Pulmonary artery endothelial cell (primary cell): ENCODE data around the gene ANKS6. TPM values are rescaled to one million over a fixed set of nuclear protein-coding genes. Genes with fewer than 3 reads are reported as not detected.
A peak's percentile ranks its signal among the peaks of the same experiment; 100 is the strongest.

Source experiments
- DNase-seq: peaks from one replicate; pipeline ENCODE4 v3.0.0-alpha.2; 2011; ENCODE audit warnings: low read depth, low spot score
- total RNA-seq: library from RNA; depleted of rRNA; stranded (reverse); fragments of >200 nt; gene quantifications from 2 replicates; pipeline ENCODE4 v1.2.3, GENCODE V29; 2014

The ANKS6 gene
- total RNA-seq, 1 donor from 2014 or later, result 13.5 TPM

- DNase-seq, result no peak
Observed at GRCh38 chr9:98738741-98739140, 57.6 kb downstream of the ANKS6 start.

- no peak for DNase-seq
Observed at GRCh38 chr9:98736226-98736625, 60.1 kb downstream of the ANKS6 start.

DNA sequence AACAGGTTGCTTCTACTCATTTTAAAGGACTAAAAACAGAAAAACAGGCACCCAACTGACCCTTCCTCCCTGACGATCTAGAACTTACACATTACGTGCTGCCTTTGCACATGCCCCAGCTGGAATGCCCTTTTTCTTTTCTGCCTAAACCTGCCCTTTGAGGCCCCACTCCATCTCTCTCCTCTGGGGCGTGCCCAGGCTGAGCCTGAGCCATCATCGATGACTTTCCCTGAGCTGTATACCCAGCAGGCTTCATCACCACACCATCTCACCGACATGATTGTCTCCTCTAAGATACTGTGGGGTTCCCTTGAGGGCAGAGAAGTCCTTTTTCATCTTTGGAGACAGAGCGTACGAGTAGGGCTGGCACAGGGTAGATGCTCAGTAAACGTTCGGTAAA, 63.6 kb downstream of the ANKS6 start:
- no peak for DNase-seq

DNA sequence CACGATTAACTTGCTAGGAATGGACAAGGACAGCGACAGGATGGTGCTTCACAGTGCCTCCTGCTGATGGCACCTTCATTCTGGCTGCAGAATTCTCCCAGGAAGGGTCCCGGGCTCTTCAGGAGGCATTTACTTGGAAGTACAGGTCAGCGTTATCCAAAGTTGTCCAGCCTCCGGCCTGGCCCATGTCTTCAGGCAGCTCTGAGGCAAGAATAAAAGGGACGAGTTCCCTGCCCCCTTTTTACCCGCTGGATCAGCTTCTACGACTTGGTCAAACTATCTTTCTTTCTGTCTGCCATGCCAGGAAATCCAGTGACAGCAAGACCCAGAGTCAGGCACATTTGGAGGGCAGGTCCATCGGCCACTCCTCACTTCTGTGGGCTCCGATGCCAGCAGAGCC, 64.3 kb downstream of the ANKS6 start:
- no peak for DNase-seq

DNA sequence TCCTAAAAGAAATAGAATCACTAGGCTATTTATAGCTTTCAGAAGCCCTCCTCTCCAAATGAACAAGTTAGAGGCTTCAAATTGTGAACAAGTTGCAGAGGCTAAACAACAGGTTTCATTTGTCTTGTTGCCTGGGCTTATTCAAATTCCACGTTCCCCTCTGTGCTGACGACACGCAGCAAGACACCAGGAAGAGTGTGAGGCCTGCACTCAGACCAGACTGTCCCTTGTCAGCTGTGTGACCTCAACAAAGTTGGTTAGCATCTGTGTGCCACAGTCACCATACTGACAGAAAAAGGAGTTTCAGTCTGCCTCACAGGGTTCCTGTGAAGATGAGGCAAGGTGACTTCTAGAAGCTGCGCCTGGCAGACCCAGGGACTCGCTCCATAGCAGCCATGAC, 65.5 kb downstream of the ANKS6 start:
- DNase-seq, result no peak

GRCh38 chr9:98728500-98728899, 67.9 kb downstream of the ANKS6 start:
- DNase-seq, result no peak

- no peak for DNase-seq
Observed at GRCh38 chr9:98727428-98727827, 68.9 kb downstream of the ANKS6 start.

GRCh38 chr9:98726735-98727134, 69.6 kb downstream of the ANKS6 start:
- DNase-seq, result no peak

DNA sequence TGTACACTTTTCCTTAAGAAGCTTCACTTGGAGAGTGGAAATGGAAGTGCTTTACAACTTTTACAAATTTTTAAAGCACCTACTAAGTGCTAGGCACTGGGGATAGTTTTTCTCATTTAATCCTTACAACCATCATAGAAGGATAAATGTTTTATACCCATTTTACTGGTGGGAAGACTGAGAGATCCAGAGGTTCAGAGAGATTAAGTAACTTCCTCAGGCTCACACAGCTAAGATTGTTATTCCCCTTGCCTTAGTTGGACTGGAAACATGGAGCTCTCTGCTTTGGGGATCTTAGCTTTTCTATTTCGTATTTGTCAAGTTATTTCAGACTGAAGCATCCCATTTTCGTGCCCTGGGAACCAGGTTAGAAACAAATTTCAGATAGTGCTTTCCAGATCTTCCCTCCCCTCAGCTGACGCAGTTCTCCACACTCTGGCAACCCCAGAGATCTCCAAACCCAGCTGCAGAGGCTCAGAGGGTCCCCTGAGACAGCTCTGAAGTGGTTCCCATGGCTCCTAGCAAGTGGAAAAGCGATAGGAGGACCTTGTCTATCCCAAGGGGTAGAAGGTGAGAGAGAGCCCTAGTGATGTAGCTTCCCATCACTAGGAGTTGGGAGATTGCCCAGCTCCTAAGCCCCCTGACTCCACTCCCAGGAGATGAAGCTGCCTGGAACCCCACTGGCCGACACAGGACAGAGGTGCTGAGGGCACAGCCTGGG, 71.4 kb downstream of the ANKS6 start:
- no peak for DNase-seq

- no peak for DNase-seq
Observed at GRCh38 chr9:98721643-98722042, 74.7 kb downstream of the ANKS6 start.

- no peak for DNase-seq
Observed at GRCh38 chr9:98720402-98720801, 76.0 kb downstream of the ANKS6 start.

DNA sequence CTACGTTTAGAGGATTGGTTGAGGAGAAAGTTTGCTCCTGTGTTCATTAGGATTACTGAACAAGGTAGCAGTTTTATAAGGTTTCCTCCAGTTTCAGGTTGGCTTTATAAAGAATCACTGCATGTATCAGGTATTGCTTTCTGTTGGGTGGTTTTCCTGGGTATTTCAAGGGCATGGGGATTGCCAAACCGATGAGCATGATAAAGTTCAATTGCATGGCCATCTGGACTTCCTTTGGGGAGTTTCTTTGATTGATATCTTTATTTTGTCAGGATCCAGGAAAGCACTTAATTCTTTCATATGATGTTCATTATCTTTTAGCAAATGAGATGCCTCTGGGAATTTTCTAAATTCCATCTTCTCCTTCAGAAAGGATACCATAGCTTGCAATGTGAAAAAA, 77.3 kb downstream of the ANKS6 start:
- DNase-seq, result no peak

GRCh38 chr9:98714833-98715232, 81.5 kb downstream of the ANKS6 start:
- DNase-seq, result no peak

DNA sequence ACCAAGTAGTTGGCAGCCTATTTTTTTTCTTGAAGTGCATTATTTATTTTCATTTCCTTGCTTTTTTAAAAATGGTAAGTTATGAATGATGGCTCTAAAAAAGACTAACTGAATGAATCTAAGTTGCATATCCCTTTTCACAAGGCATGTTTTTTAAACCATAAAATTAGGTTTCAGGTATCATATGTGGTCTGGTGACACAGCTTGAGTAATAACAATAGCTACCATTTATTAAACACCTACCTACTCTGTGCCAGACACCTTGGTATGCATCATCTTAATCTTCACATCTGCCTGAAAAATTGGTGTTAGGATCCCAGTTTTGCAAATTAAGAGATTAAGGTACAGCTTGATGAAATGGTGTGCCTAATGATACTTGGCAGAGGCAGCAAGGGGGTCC, 83.4 kb downstream of the ANKS6 start:
- no peak for DNase-seq

- DNase-seq, result no peak
Observed at GRCh38 chr9:98709968-98710965, 86.1 kb downstream of the ANKS6 start.

DNA sequence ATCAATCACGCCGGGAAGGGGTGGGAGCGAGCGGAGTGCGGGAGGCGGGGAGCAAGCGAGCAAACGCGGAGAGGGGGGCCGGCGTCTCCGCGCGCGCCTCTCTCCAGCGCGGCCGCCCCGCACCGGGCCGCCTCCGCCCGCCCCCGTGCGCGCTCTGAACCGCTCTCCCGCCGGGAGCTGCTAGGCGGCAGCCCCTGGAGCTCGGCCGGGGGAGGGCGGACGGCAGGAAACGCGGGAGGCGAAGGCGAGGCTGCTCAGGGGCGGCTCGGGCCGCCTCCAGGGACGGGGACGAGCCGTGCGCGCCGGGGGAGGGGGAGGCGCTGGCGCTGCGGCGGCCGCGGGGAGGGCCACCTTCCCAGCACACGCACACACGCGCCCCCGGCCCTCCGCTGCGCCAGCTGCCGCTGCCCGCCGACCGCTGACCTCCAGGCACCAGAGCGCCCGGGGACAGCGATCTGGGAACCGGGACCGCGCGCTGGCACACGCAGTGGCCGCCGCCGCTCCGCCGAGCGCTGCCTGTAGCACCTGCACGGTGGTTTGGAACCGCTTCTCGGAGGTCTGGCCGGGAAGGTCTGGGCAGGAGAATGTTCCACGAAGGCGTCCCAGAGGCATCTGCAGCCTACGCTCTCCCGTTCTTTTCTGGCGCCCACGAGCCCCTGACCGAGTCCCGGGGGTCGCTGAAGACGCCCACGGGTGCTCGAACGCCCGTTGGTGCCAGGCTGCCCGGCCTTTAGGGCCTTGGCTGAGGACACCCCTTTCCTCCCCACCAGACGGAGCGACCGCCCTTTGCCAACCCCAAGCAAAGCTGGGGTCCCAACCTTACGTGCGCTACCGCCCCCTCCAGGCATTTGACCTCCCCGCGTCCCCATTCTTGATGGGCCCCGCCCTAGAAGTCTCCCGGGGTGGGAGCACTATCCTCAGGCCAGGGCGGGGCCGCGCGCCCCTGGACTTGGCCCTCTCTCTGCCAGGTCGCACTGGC, 87.1 kb downstream of the ANKS6 start, which contains the start of gene GABBR2:
GABBR2 (minus strand) TSS at position 3 of the 979 bp plus-strand sequence. CDS start 198 bp downstream, outside the sequence.
- DNase-seq, result no peak

DNA sequence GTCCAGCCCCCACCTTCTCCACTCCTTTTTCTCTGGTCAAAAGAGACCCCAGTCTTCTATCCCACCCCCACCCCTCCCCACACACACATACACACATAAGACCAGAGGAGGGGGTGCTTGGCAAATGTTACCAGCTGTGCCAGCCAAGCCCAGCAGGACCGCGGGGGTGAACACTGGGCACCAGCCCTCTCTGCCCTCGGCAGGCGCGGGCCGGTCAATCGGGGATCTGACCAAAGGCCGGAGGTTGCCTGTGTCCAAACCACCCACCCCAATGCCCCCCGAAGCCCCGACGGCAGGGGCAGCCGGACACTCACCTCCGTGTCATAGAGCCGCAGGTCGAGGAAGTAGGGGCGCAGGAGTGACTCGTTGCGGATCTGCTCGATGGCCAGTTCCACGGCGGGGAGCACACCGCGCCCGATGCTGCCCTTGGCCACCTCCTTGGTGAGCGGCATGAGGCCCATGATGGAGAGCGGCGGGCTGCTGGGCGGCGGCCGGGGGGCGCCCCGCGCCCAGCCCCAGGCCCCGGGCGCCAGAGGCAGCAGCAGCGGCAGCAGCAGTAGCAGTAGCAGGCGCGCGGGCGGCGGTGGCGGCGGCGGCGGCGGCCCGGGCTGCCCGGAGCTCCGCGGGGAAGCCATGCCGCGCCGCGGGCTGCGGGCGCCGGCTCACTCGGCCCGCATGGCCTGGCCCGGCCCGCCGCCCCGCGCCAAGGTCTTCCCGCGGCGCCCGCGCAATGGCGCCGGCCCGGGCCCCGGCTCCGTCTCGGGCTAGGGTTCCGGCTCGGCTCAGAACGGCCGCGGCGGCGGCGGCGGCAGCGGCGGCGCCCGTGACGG, 88.0 kb downstream of the ANKS6 start:
- DNase-seq, result no peak

DNA sequence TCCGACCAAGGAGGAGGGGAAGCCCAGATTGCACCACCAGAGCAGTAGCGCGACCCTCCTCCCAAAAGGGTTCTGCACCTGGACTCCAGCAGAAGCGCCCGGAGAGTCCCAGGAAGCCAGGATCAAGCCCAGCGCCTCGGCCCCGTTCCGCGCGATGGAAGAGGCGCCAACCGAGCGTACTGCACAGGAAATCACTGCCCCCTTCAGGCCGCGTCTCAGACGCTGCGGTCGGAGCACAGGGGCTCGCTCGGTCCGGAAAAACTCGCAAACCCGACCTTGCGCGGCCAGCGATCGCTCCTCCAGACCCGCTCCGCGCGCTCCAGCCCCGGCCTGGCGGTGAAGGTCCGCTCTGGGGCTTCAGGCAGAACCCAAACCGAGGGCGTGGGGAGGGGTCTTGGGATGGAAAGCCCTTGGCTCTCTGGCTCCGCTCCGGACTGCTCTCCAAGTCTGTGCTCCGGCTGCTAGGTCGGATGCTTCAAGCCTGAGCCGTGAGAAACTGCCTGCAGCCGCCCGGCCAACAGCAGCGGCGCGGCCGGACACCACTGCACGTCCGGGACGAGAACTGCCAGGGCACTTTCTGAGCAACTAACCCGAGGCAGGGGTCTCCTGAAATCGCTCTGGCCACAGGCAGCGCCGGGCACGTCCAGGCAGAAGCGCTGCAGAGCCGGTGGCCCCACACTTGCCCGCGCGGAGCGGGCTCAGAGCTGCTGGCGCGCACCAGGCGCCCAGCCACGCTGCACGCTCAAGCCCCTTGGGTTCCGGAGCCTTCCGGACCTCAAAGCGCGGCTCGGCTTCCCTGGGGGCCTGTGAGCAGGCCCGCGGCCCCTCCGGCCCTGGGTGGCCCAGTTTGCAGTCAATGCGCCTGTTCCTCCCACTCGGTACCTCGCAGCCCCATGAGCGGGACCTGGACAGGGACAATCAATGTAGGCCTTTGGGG, 88.9 kb downstream of the ANKS6 start:
- no peak for DNase-seq

- peak; percentile 32 for DNase-seq
Observed at GRCh38 chr9:98706651-98707165, 89.6 kb downstream of the ANKS6 start.
